Measurements from ENCODE around the gene RBMS1. TPM values are rescaled to one million over a fixed set of nuclear protein-coding genes. Genes with fewer than 3 reads are reported as not detected.

Gene RBMS1
- total RNA-seq, 4 donors from 2014 or later = 68.1 to 83.4 (median 72.5) TPM

- no peak overlapping the region for H3K27ac ChIP-seq
Observed at GRCh38 chr2:160499865-160500264, 6.3 kb upstream of the RBMS1 start.

DNA sequence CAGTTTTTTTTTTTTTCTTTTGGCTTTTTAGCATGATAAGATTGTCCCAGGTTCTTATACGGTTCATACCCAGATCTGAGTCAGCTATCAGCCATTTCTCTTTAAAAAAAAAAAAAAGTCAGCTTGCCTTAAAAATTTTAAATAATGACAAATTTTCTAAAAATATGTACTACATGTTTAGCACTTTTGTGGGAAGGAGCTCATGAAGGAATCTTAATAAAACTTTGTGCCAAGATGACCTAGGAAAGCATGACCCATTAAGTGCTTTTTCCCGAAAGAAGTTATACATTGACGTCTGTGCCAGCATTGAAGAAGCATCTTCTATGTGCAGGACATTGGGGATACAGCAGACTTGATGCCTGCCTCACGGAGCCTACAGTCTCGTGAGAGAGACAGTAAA lies 4.5 kb upstream of the RBMS1 start:
- H3K4me3 ChIP-seq = no peak overlapping the region
- no peaks in the 10 kb centered on the region for H3K9me3 ChIP-seq
- H3K27ac ChIP-seq = no peak overlapping the region
- no peak for DNase-seq (ENCODE audit: low spot score in 2 of 2)
- WGBS, 2 donors = 74 to 82% methylated on average over 5 of the region's 5 CpGs
- no peaks in the 10 kb centered on the region for H3K27me3 ChIP-seq
- peaks cover 0 to 8% (median 0%) of the 10 kb centered on the region in 4 donors for H3K4me1 ChIP-seq
- H3K36me3 ChIP-seq = no peaks in the 10 kb centered on the region
- TF ChIP-seq EP300 (IDR thresholded peaks at IDR 0.05) (no peak), POLR2A (IDR thresholded peaks at IDR 0.05) (no peak)
- TF ChIP-seq, protein P1, sequence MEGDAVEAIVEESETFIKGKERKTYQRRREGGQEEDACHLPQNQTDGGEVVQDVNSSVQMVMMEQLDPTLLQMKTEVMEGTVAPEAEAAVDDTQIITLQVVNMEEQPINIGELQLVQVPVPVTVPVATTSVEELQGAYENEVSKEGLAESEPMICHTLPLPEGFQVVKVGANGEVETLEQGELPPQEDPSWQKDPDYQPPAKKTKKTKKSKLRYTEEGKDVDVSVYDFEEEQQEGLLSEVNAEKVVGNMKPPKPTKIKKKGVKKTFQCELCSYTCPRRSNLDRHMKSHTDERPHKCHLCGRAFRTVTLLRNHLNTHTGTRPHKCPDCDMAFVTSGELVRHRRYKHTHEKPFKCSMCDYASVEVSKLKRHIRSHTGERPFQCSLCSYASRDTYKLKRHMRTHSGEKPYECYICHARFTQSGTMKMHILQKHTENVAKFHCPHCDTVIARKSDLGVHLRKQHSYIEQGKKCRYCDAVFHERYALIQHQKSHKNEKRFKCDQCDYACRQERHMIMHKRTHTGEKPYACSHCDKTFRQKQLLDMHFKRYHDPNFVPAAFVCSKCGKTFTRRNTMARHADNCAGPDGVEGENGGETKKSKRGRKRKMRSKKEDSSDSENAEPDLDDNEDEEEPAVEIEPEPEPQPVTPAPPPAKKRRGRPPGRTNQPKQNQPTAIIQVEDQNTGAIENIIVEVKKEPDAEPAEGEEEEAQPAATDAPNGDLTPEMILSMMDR (IDR thresholded peaks at IDR 0.05) = no peak

More at GRCh38 chr2:160499865-160500264, 6.3 kb upstream of the RBMS1 start:
- 100% methylated on average over 1 of the region's 1 CpG for WGBS, 2 donors
- TF ChIP-seq POLR2A (IDR thresholded peaks at IDR 0.05) = no peak
- TF ChIP-seq, protein P1 (IDR thresholded peaks at IDR 0.05) = no peak
- TF ChIP-seq EP300 (IDR thresholded peaks at IDR 0.05) = no peak
- H3K9me3 ChIP-seq = no peaks in the 10 kb centered on the region
- H3K36me3 ChIP-seq = no peaks in the 10 kb centered on the region
- DNase-seq (ENCODE audit: low spot score in 2 of 2) = no peak
- H3K4me3 ChIP-seq = no peak overlapping the region
- H3K27me3 ChIP-seq = no peaks in the 10 kb centered on the region
- H3K4me1 ChIP-seq = no peaks in the 10 kb centered on the region

DNA sequence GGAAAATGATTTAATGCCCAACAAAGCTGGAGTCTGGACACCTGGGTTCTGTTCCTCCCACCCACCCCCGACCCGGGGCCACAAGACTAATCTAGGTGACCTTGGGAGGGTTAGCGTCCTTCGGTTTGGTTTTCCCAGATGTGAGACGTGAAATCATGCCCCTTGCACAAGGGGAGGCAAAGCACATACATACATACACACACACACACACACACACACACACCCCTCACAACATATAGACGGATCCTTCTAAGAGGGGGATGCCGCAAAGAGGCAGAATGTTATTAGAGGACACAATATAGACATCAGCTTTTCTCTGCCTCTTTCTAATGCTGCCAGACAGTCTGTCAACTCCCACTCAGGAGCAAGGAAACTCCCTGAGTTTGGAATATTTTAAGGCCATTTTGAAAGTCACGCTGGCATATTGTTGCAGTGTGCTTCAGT lies 616 bp upstream of the RBMS1 start:
- Histone ChIP-seq H3K27me3 (no peaks in the 10 kb centered on the region), H3K9me3 (no peaks in the 10 kb centered on the region), H3K27ac (peak overlapping the region; percentile 90 to 98 (median 93)), H3K36me3 (no peaks in the 10 kb centered on the region), H3K4me1 (peaks cover 0 to 34% (median 14%) of the 10 kb centered on the region in 4 donors), H3K4me3 (peak overlapping the region; percentile 78 to 96 (median 87))
- 11 to 18% methylated on average over 8 of the region's 8 CpGs for WGBS, 2 donors
- TF ChIP-seq EP300 (IDR thresholded peaks at IDR 0.05) = no peak
- TF ChIP-seq POLR2A (IDR thresholded peaks at IDR 0.05) = no peak
- TF ChIP-seq, protein P1 (IDR thresholded peaks at IDR 0.05) = no peak
- DNase-seq (ENCODE audit: low spot score in 2 of 2) = no peak

GRCh38 chr2:160492401-160493226 lies 993 bp downstream of the RBMS1 start:
- Histone ChIP-seq H3K4me1 (peaks cover 0 to 38% (median 14%) of the 10 kb centered on the region in 4 donors), H3K9me3 (no peaks in the 10 kb centered on the region), H3K27me3 (no peaks in the 10 kb centered on the region), H3K36me3 (no peaks in the 10 kb centered on the region), H3K4me3 (peak overlapping the region; percentile 78 to 96 (median 87)), H3K27ac (peak overlapping the region; percentile 90 to 98 (median 93))
- DNase-seq (ENCODE audit: low spot score in 2 of 2) = peak; percentile 42 to 55
- WGBS, 2 donors = 1 to 2% methylated on average over 33 to 57 of the region's 66 CpGs
- TF ChIP-seq EP300 (IDR thresholded peaks at IDR 0.05) (peak in 1 of 2 donors; percentile 48), POLR2A (IDR thresholded peaks at IDR 0.05) (no peak)

- TF ChIP-seq, protein P1 (IDR thresholded peaks at IDR 0.05) = no peak
- TF ChIP-seq EP300 (IDR thresholded peaks at IDR 0.05) = peak in 1 of 2 donors; percentile 72
- 4 to 10% methylated on average over 10 of the region's 10 CpGs for WGBS, 2 donors
- Histone ChIP-seq H3K36me3 (no peaks in the 10 kb centered on the region), H3K4me1 (peaks cover 0 to 44% (median 14%) of the 10 kb centered on the region in 4 donors), H3K9me3 (no peaks in the 10 kb centered on the region), H3K27ac (peak overlapping the region; percentile 90 to 98 (median 93)), H3K4me3 (peak overlapping the region; percentile 78 to 96 (median 87)), H3K27me3 (no peaks in the 10 kb centered on the region)
- DNase-seq (ENCODE audit: low spot score in 2 of 2) = peak in 1 of 2 donors; percentile 38
Observed at GRCh38 chr2:160491911-160492371, 1.7 kb downstream of the RBMS1 start.

Data from tibial nerve (tissue), 4 donors.